ENCODE results near the gene AGBL3. TPM values are rescaled to one million over a fixed set of nuclear protein-coding genes. Genes with fewer than 3 reads are reported as not detected.

AGBL3 gene
- total and polyA plus RNA-seq, 7 donors, result 0.51 to 3.5 (median 1.3) TPM

- Histone ChIP-seq H3K27me3 (ENCODE audit: insufficient read depth in 3 of 3, low read length in 2 of 3) (no peaks in the 10 kb centered on the region), H3K4me1 (peaks cover 35% of the 10 kb centered on the region), H3K9me3 (peaks cover 11% of the 10 kb centered on the region), H3K27ac (peak overlapping the region; percentile 97), H3K4me3 (peak overlapping the region; percentile 78), H3K36me3 (ENCODE audit: insufficient read depth in 1 of 2, low read depth in 1 of 2) (peaks cover 0 to 31% of the 10 kb centered on the region in 2 donors)
- WGBS, 3 donors, result 42 to 100% (median 97%) methylated on average over 1 of the region's 1 CpG
- TF ChIP-seq CTCF (IDR thresholded peaks at IDR 0.05), result no peak
- intact Hi-C loops (cut with DNase I), result no loop called here
- ATAC-seq, result no peak
- DNase-seq, result no peak
These were observed 166.1 kb downstream of the AGBL3 start for GRCh38 chr7:135152442-135152841.

GRCh38 chr7:135154734-135155133 is 168.4 kb downstream of the AGBL3 start:
- WGBS, 3 donors, result 58 to 94% (median 59%) methylated on average over 1 of the region's 1 CpG
- peak overlapping the region; percentile 34 for H3K27ac ChIP-seq
- peaks cover 52% of the 10 kb centered on the region for H3K4me1 ChIP-seq
- TF ChIP-seq CTCF (IDR thresholded peaks at IDR 0.05), result no peak
- H3K9me3 ChIP-seq, result peaks cover 11% of the 10 kb centered on the region
- ATAC-seq (no peak), DNase-seq (no peak)
- no peaks in the 10 kb centered on the region for H3K27me3 ChIP-seq (ENCODE audit: insufficient read depth in 3 of 3, low read length in 2 of 3)
- H3K36me3 ChIP-seq (ENCODE audit: insufficient read depth in 1 of 2, low read depth in 1 of 2), result peaks cover 0 to 31% of the 10 kb centered on the region in 2 donors
- intact Hi-C loops (cut with DNase I), result no loop called here
- peak overlapping the region; percentile 78 for H3K4me3 ChIP-seq

GRCh38 chr7:135156290-135156689 is 170.0 kb downstream of the AGBL3 start:
- no peak for DNase-seq
- Histone ChIP-seq H3K9me3 (peaks cover 11% of the 10 kb centered on the region), H3K4me3 (peak overlapping the region; percentile 78), H3K4me1 (peaks cover 57% of the 10 kb centered on the region), H3K27me3 (ENCODE audit: insufficient read depth in 3 of 3, low read length in 2 of 3) (no peaks in the 10 kb centered on the region), H3K36me3 (ENCODE audit: insufficient read depth in 1 of 2, low read depth in 1 of 2) (peaks cover 0 to 25% of the 10 kb centered on the region in 2 donors), H3K27ac (peak overlapping the region; percentile 100)
- TF ChIP-seq CTCF (IDR thresholded peaks at IDR 0.05), result no peak
- ATAC-seq, result no peak
- intact Hi-C loops (cut with DNase I), result no loop called here
- WGBS, 3 donors, result 90 to 95% (median 91%) methylated on average over 1 of the region's 1 CpG

- Histone ChIP-seq H3K27me3 (ENCODE audit: insufficient read depth in 3 of 3, low read length in 2 of 3) (no peaks in the 10 kb centered on the region), H3K27ac (peak overlapping the region; percentile 100), H3K36me3 (ENCODE audit: insufficient read depth in 1 of 2, low read depth in 1 of 2) (peaks cover 0 to 19% of the 10 kb centered on the region in 2 donors), H3K9me3 (peaks cover 11% of the 10 kb centered on the region), H3K4me1 (peaks cover 66% of the 10 kb centered on the region), H3K4me3 (peak overlapping the region; percentile 57)
- 29 to 40% (median 31%) methylated on average over 1 of the region's 1 CpG for WGBS, 3 donors
- DNase-seq (peak in 1 of 2 donors; percentile 72), ATAC-seq (peak; percentile 80 to 88 (median 86))
- intact Hi-C loops (cut with DNase I), result no loop called here
- TF ChIP-seq CTCF (IDR thresholded peaks at IDR 0.05), result no peak
These were observed 171.9 kb downstream of the AGBL3 start for GRCh38 chr7:135158141-135158655.

GRCh38 chr7:135158874-135159273 is 172.6 kb downstream of the AGBL3 start:
- peaks cover 70% of the 10 kb centered on the region for H3K4me1 ChIP-seq
- intact Hi-C loops (cut with DNase I), result no loop called here
- ATAC-seq (peak; percentile 22 to 51 (median 26)), DNase-seq (no peak)
- peak overlapping the region; percentile 100 for H3K27ac ChIP-seq
- peaks cover 11% of the 10 kb centered on the region for H3K9me3 ChIP-seq
- peaks cover 0 to 19% of the 10 kb centered on the region in 2 donors for H3K36me3 ChIP-seq (ENCODE audit: insufficient read depth in 1 of 2, low read depth in 1 of 2)
- no peak for TF ChIP-seq CTCF (IDR thresholded peaks at IDR 0.05)
- H3K27me3 ChIP-seq (ENCODE audit: insufficient read depth in 3 of 3, low read length in 2 of 3), result no peaks in the 10 kb centered on the region
- peak overlapping the region; percentile 57 for H3K4me3 ChIP-seq
- 8 to 13% (median 13%) methylated on average over 6 of the region's 6 CpGs for WGBS, 3 donors
